NCI-H2171 (cell line): Measurements from ENCODE around the gene CLEC16A.
"Not testable (repeated sequence)": the region's sequence is repeated elsewhere in the genome, so short reads cannot be mapped to it uniquely, and the experiment has no call there.

Experiments used
- DNase-seq: peaks from one replicate; lab custom pipeline; 2025; lab: John Stamatoyannopoulos, UW

The CLEC16A gene

GRCh38 chr16:10939649-10940234 is 4.6 kb upstream of the CLEC16A start:
- DNase-seq, result no peak

GRCh38 chr16:10940501-10941079 is 3.8 kb upstream of the CLEC16A start:
- DNase-seq, result no peak

- DNase-seq, result no peak
Measured at GRCh38 chr16:10941127-10941933, 3.0 kb upstream of the CLEC16A start.

GRCh38 chr16:10941935-10942351 is 2.4 kb upstream of the CLEC16A start:
- not testable (repeated sequence) for DNase-seq

- DNase-seq, result peak; percentile 93
Measured at GRCh38 chr16:10942352-10943063, 1.9 kb upstream of the CLEC16A start, which contains the start of gene DEXI. DEXI (minus strand) TSS chr16:10942468; CDS start chr16:10942005, 463 bp downstream.

- no peak for DNase-seq
Measured at GRCh38 chr16:10943064-10943353, 1.4 kb upstream of the CLEC16A start.

GRCh38 chr16:10945065-10945787 is 862 bp downstream of the CLEC16A start:
- no peak for DNase-seq

GRCh38 chr16:10946308-10946707 is 1.9 kb downstream of the CLEC16A start:
- DNase-seq, result no peak

GRCh38 chr16:10947211-10947787 is 2.9 kb downstream of the CLEC16A start:
- no peak for DNase-seq

GRCh38 chr16:10949424-10949970 is 5.1 kb downstream of the CLEC16A start:
- DNase-seq, result no peak

GRCh38 chr16:10950393-10950792 is 6.0 kb downstream of the CLEC16A start:
- no peak for DNase-seq

- no peak for DNase-seq
Measured at GRCh38 chr16:10951026-10951425, 6.7 kb downstream of the CLEC16A start.

GRCh38 chr16:10954903-10955302 is 10.5 kb downstream of the CLEC16A start:
- DNase-seq, result no peak

- DNase-seq, result no peak
Measured at GRCh38 chr16:10957771-10958482, 13.6 kb downstream of the CLEC16A start.

- no peak for DNase-seq
Measured at GRCh38 chr16:10959161-10959560, 14.8 kb downstream of the CLEC16A start.

GRCh38 chr16:10961231-10961630 is 16.9 kb downstream of the CLEC16A start:
- DNase-seq, result no peak

GRCh38 chr16:10964039-10964890 is 19.9 kb downstream of the CLEC16A start:
- peak; percentile 85 for DNase-seq

GRCh38 chr16:10964891-10965326 is 20.5 kb downstream of the CLEC16A start:
- DNase-seq, result no peak

- no peak for DNase-seq
Measured at GRCh38 chr16:10965440-10966061, 21.2 kb downstream of the CLEC16A start.
